H1 (cell line): ENCODE measurements around the gene SPATA13. TPM values are rescaled to one million over a fixed set of nuclear protein-coding genes. Genes with fewer than 3 reads are reported as not detected.

ENCODE experiments used
- CTCF ChIA-PET: fragments of 300-600 bp; sonication (Branson Sonifier 250); formaldehyde crosslinking; loops from one replicate; lab custom pipeline; 2021; ENCODE audit not compliant: partially characterized antibody; lab: Charles Lee
- POLR2A ChIA-PET: fragments of 300-600 bp; sonication (Branson Sonifier 250); formaldehyde crosslinking; loops from one replicate; lab custom pipeline; 2021; ENCODE audit warnings: inconsistent platforms; ENCODE audit not compliant: partially characterized antibody; lab: Charles Lee
- DNase-seq, 2 experiments: peaks; one replicate each; pipeline versions ENCODE4 v3.0.0 to v3.0.0-alpha.2; 2010 to 2022; ENCODE audit warnings: low spot score in 2 of 2, low read depth in 1 of 2, mixed read lengths in 1 of 2
- FAIRE-seq: peaks from 2 replicates; lab custom pipeline; 2011; peaks lifted over from hg19 to GRCh38; lab: Jason Lieb, UNC
- H2AFZ ChIP-seq: 2 replicates; pipeline ENCODE4 v1.8.1; 2012; ENCODE audit warnings: low read length, inconsistent platforms
- H2AK5ac ChIP-seq: 2 replicates; pipeline ENCODE4 v1.6.1; 2013; ENCODE audit warnings: low read depth, low read length
- H2BK120ac ChIP-seq: replicated peaks from 2 replicates; pipeline ENCODE3; 2013; ENCODE audit warnings: low read depth, low read length, inconsistent platforms
- H2BK12ac ChIP-seq: 2 replicates; pipeline ENCODE4 v1.6.1; 2013; ENCODE audit warnings: low read depth, low read length
- H2BK15ac ChIP-seq: 2 replicates; pipeline ENCODE4 v1.6.1; 2013; ENCODE audit warnings: low read length
- H2BK20ac ChIP-seq: 2 replicates; pipeline ENCODE4 v1.6.1; 2013; ENCODE audit warnings: low read length
- H2BK5ac ChIP-seq: 2 replicates; pipeline ENCODE4 v1.6.1; 2013; ENCODE audit warnings: low read depth, low read length
- H3K14ac ChIP-seq: 2 replicates; pipeline ENCODE4 v1.6.1; 2013; ENCODE audit warnings: inconsistent platforms; ENCODE audit not compliant: insufficient read length
- H3K18ac ChIP-seq: 2 replicates; pipeline ENCODE4 v1.6.1; 2013; ENCODE audit warnings: low read length; ENCODE audit errors: extremely low read depth
- H3K23ac ChIP-seq: 2 replicates; pipeline ENCODE4 v1.6.1; 2013; ENCODE audit warnings: inconsistent platforms; ENCODE audit not compliant: insufficient read length
- H3K23me2 ChIP-seq: 2 replicates; pipeline ENCODE4 v1.6.1; 2013; ENCODE audit warnings: low read depth, low read length
- H3K27ac ChIP-seq: 2 replicates; pipeline ENCODE4 v1.6.1; 2011; ENCODE audit warnings: low read depth, low read length, inconsistent platforms
- H3K27me3 ChIP-seq, 4 experiments: replicated peaks in 1 of 4; 1 replicate in 1 of 4; 2 replicates in 3 of 4; pipeline versions ENCODE4 v1.6.1 to v1.8.1; 2011 to 2013; ENCODE audit warnings: low read length in 3 of 4, mild to moderate bottlenecking in 3 of 4, inconsistent platforms in 2 of 4, mixed read lengths in 2 of 4, moderate library complexity in 1 of 4; ENCODE audit not compliant: control insufficient read depth in 3 of 4, insufficient read depth in 3 of 4; ENCODE audit errors: extremely low read depth in 1 of 4
- H3K36me3 ChIP-seq, 4 experiments: 2 replicates each; pipeline versions ENCODE4 v1.6.1 to v1.8.1; 2011 to 2013; ENCODE audit warnings: mild to moderate bottlenecking in 4 of 4, low read length in 3 of 4, moderate library complexity in 2 of 4, control low read depth in 1 of 4, inconsistent platforms in 1 of 4; ENCODE audit not compliant: insufficient read depth in 4 of 4, control insufficient read depth in 2 of 4
- H3K4ac ChIP-seq: replicated peaks from 2 replicates; pipeline ENCODE3; 2013; ENCODE audit warnings: low read length, low read depth, mixed read lengths, inconsistent platforms; ENCODE audit not compliant: insufficient read length
- H3K4me1 ChIP-seq, 4 experiments: replicated peaks in 1 of 4; 1 replicate in 1 of 4; 2 replicates in 3 of 4; pipeline versions ENCODE4 v1.6.1 to v1.8.1; 2011 to 2013; ENCODE audit warnings: low read length in 3 of 4, inconsistent platforms in 2 of 4, mixed read lengths in 1 of 4; ENCODE audit not compliant: insufficient read depth in 4 of 4, control insufficient read depth in 3 of 4
- H3K4me2 ChIP-seq, 2 experiments: 2 replicates each; pipeline versions ENCODE4 v1.6.1 to v1.8.1; 2011 to 2013; ENCODE audit warnings: low read depth in 2 of 2, low read length in 2 of 2, control low read depth in 1 of 2, inconsistent platforms in 1 of 2, mild to moderate bottlenecking in 1 of 2; ENCODE audit not compliant: insufficient read depth in 1 of 2
- H3K4me3 ChIP-seq, 4 experiments: fragments of 200-600, 300-600 bp in 1 of 4; sonication (generic), shearing (Covaris generic), sonication (Bioruptor Twin) in 1 of 4; 2 replicates each; pipeline versions ENCODE4 v1.5.1 to v1.8.1; 2011 to 2016; ENCODE audit warnings: low read length in 4 of 4, low read depth in 3 of 4, control low read depth in 2 of 4, inconsistent platforms in 2 of 4, mild to moderate bottlenecking in 2 of 4, mixed read lengths in 1 of 4, moderate library complexity in 1 of 4; ENCODE audit not compliant: insufficient read depth in 2 of 4; ENCODE audit errors: extremely low read depth in 1 of 4
- H3K56ac ChIP-seq: replicated peaks from 2 replicates; pipeline ENCODE3; 2013; ENCODE audit warnings: low read depth, mild to moderate bottlenecking, mixed read lengths, low read length, inconsistent platforms; ENCODE audit not compliant: insufficient read length
- H3K79me1 ChIP-seq: 2 replicates; pipeline ENCODE4 v1.6.1; 2013; ENCODE audit warnings: low read depth, low read length, control low read depth
- H3K79me2 ChIP-seq, 2 experiments: 2 replicates each; pipeline versions ENCODE4 v1.6.1 to v1.8.1; 2012 to 2013; ENCODE audit warnings: low read length in 2 of 2, mild to moderate bottlenecking in 2 of 2, inconsistent platforms in 1 of 2; ENCODE audit not compliant: insufficient read depth in 2 of 2, control insufficient read depth in 1 of 2
- H3K9ac ChIP-seq, 4 experiments: replicated peaks in 1 of 4; 1 replicate in 1 of 4; 2 replicates in 3 of 4; pipeline versions ENCODE4 v1.6.1 to v1.8.1; 2011 to 2013; ENCODE audit warnings: low read depth in 3 of 4, low read length in 3 of 4, control low read depth in 2 of 4, mild to moderate bottlenecking in 2 of 4, moderate library complexity in 2 of 4, inconsistent platforms in 1 of 4; ENCODE audit errors: extremely low read depth in 1 of 4
- H3K9me3 ChIP-seq, 2 experiments: 2 replicates each; pipeline versions ENCODE4 v1.6.1 to v1.8.1; 2012 to 2013; ENCODE audit warnings: mild to moderate bottlenecking in 2 of 2, moderate library complexity in 2 of 2, control low read depth in 1 of 2, inconsistent platforms in 1 of 2, low read depth in 1 of 2, low read length in 1 of 2, mixed read lengths in 1 of 2; ENCODE audit not compliant: insufficient read depth in 2 of 2
- H4K20me1 ChIP-seq, 2 experiments: replicated peaks in 1 of 2; 2 replicates each; pipeline versions ENCODE3 to v1.8.1; 2011 to 2013; ENCODE audit warnings: inconsistent platforms in 2 of 2, low read length in 2 of 2, mild to moderate bottlenecking in 1 of 2; ENCODE audit not compliant: insufficient read depth in 2 of 2, control insufficient read depth in 1 of 2
- H4K5ac ChIP-seq: 2 replicates; pipeline ENCODE4 v1.6.1; 2013; ENCODE audit warnings: low read length, low read depth, mixed read lengths, inconsistent platforms; ENCODE audit not compliant: insufficient read length
- H4K8ac ChIP-seq: 2 replicates; pipeline ENCODE4 v1.8.0; 2013; ENCODE audit warnings: mild to moderate bottlenecking, moderate library complexity, low read length, inconsistent platforms; ENCODE audit not compliant: insufficient read depth; ENCODE audit errors: extremely low read depth
- H4K91ac ChIP-seq: replicated peaks from 2 replicates; pipeline ENCODE3; 2013; ENCODE audit warnings: low read length, mixed read lengths, inconsistent platforms; ENCODE audit not compliant: insufficient read length
- CBX8 ChIP-seq: fragments of 300-800, 300-1000 bp; sonication (generic); IDR thresholded peaks from 2 replicates; pipeline ENCODE4 v1.7.1; 2016; ENCODE audit warnings: low read depth, low read length, borderline replicate concordance
- WGBS, 2 experiments: shearing (Covaris generic) in 1 of 2; methylation state at CpG; one replicate each; pipeline versions ENCODE4 v1.1.6 to v1.1.7; 2013 to 2015; ENCODE audit warnings: low lambda C conversion rate in 2 of 2, mixed read lengths in 2 of 2, inconsistent platforms in 1 of 2, low coverage in 1 of 2, missing lambda C conversion rate in 1 of 2; ENCODE audit not compliant: insufficient replicate concordance in 2 of 2, insufficient coverage in 1 of 2, insufficient read length in 1 of 2; ENCODE audit errors: extremely low coverage in 1 of 2, missing lambda C conversion rate in 1 of 2; 5-methylcytosine and 5-hydroxymethylcytosine counted together
- polyA plus RNA-seq, 7 experiments: library from polyadenylated mRNA; depleted of rRNA in 3 of 7; stranded (reverse) in 5 of 7; unstranded in 2 of 7; fragments of >200 nt in 5 of 7; fragments of 200-250 nt in 2 of 7; gene quantifications; 1 replicate in 5 of 7; 2 replicates in 1 of 7; 4 replicates in 1 of 7; pipeline versions ENCODE4 v1.2.1 to v1.2.3, GENCODE V29; 2011 to 2013; ENCODE audit warnings: missing spikeins in 2 of 7, mixed read lengths in 2 of 7
- total RNA-seq: library from RNA; stranded (reverse); fragmentation: NEBNext Ultra II Directional; extraction: Animal tissue kit (Norgen Biotek cat#: 25700); gene quantifications from 2 replicates; pipeline ENCODE4 v1.2.1, GENCODE V29; 2021

The SPATA13 gene
- total and polyA plus RNA-seq, 2 of the 8 experiments (the other 6 are each of a cell fraction or from before 2014, with no cell fraction given), result 12.6 to 30.9 TPM

DNA sequence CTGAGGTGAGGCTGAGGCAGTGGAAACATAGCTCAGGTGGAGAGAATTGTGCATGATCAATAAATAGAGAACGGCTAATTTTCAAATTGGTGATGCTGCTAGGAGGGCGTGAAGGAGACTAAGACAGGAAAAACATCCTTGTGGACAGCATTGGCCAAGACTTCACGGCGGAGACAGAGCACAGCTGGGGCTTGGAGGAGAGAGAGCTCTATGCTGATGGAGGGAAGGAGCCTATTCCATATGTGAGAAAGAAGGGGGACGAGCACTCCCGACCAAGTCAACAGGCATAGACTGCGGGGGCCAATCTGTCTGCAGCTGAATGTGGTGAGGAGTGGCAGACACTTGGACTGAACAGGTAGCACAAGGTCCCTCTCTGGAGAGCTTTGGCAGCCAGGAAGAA is 14.8 kb upstream of the SPATA13 start:
- H3K9ac ChIP-seq, result no peak overlapping the region
- H3K56ac ChIP-seq, result no peak overlapping the region
- TF ChIP-seq CBX8, result no peak

More for the DNA sequence above, 14.8 kb upstream of the SPATA13 start:
- Histone ChIP-seq H4K8ac (no peak overlapping the region), H3K4ac (no peak overlapping the region), H2BK12ac (no peak overlapping the region), H3K23ac (no peak overlapping the region), H3K27ac (no peak overlapping the region), H4K5ac (no peak overlapping the region), H4K20me1 (no peaks in the 10 kb centered on the region), H4K91ac (no peak overlapping the region), H2BK15ac (no peak overlapping the region), H3K79me1 (no peaks in the 10 kb centered on the region), H3K23me2 (no peaks in the 10 kb centered on the region), H2BK20ac (peak overlapping the region; percentile 68; the same call in 1 of the 2 replicates), H2BK120ac (no peak overlapping the region), H3K18ac (no peak overlapping the region), H3K9me3 (no peaks in the 10 kb centered on the region), H2AFZ (0 out of 2 replicates have a peak overlapping the region, but pooled peaks have one; percentile 52), H2AK5ac (no peak overlapping the region), H3K14ac (no peak overlapping the region), H3K79me2 (no peaks in the 10 kb centered on the region), H3K4me1 (peaks cover 0 to 11% (median 5%) of the 10 kb centered on the region in 4 experiments; a peak in 6 of 7 replicates), H3K27me3 (no peaks in the 10 kb centered on the region; a peak in 1 of 7 replicates), H3K36me3 (no peaks in the 10 kb centered on the region), H2BK5ac (no peak overlapping the region), H3K4me2 (no peak overlapping the region), H3K4me3 (no peak overlapping the region)
- FAIRE-seq (no peak), DNase-seq (no peak)
- CTCF ChIA-PET, result interaction anchor here (0.6 to 1.9 kb wide), 7 partner anchors 12 to 124 kb away, joined by 3 to 8 read pairs (median 3); partner anchors contain the start of gene SPATA13
- WGBS, 2 experiments, result 84% methylated on average over 7 of the region's 7 CpGs; no CpG with 5 or more reads in 1 of the 2 experiments
- POLR2A ChIA-PET, result interaction anchor here (0.9 to 1.0 kb wide), 2 partner anchors 16 to 38 kb away, joined by 3 to 4 read pairs; no protein-coding TSS in a partner anchor
